GM19023 (cell line): Measurements from ENCODE around the gene SETDB2.

Source experiments
- ATAC-seq: cut with Tn5 transposase; IDR thresholded peaks from one replicate; pipeline ENCODE4 v1.9.1; 2021; ENCODE audit warnings: mild to moderate bottlenecking, moderate library complexity; ENCODE audit not compliant: unreplicated experiment

The SETDB2 gene

DNA sequence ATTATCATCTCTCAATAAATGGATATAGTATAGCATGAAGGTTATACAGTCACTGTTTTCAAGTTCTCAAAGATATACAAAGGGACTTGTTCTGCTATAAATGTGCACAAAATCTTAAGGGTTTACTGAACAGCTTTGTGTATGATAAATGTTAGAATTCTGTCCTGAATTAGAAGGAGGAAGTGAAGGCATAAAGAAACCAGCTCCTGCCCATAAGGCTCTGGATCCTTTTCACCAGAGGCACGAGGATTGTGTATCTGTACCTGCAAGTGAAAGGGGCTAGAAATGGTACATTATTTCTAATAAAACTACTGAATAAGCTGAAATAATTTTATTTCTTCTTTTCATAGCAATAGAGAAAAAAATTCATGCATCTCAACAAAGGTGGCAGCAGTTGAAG is 84.1 kb downstream of the SETDB2 start:
- no peak for ATAC-seq

DNA sequence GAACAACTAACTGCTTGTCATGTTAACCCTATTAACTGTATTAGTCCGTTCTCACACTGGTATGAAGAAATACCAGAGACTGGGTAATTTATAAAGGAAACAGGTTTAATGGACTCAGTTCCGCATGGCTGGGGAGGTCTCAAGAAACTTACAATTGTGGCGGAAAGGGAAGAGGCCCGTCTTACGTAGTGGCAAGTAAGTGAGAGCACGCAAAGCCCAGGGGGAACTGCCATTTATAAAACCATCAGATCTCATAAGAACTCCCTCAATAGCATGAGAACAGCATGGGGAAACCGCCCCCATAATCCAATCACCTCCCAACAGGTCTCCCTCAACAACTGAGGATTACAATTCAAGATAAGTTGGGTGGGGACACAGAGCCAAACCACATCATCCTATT is 86.4 kb downstream of the SETDB2 start:
- ATAC-seq, result peak; percentile 80

DNA sequence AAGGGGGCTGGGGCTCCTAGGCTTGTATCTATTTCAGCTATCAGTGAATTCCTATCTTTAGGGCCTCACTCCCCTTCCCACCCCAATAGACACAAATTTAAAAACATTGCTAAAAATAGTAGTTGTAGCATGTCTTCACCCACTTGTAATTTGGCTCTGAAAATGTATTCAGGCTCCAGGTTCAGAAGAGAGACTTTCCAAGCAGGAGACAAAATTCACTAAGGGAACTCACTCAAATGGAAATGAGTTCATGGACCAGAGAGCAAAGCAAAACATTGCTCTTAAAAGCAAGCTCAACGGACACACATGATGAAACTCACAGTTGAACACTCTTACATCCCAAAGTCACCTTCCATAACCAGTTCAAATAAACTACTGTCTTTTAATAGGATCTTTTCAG is 88.5 kb downstream of the SETDB2 start:
- ATAC-seq, result no peak

DNA sequence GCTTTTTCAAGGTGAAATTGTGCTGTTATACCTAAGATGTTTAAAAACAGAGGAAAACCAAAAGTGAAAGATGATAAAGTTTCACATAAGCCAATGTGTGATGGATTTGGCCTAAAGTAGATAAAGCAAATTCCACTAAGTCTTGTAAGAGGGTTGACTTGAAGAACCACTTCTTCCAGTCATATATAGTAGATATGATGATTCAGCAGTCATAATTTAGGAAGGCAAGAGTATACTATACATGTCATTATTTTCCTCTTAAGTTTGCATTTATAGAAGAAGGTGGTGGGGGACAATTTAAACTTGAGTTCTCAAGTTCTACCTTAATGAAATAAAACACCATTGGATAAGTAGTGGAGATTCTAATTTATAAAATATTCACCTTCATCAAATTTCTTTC is 88.9 kb downstream of the SETDB2 start:
- no peak for ATAC-seq

DNA sequence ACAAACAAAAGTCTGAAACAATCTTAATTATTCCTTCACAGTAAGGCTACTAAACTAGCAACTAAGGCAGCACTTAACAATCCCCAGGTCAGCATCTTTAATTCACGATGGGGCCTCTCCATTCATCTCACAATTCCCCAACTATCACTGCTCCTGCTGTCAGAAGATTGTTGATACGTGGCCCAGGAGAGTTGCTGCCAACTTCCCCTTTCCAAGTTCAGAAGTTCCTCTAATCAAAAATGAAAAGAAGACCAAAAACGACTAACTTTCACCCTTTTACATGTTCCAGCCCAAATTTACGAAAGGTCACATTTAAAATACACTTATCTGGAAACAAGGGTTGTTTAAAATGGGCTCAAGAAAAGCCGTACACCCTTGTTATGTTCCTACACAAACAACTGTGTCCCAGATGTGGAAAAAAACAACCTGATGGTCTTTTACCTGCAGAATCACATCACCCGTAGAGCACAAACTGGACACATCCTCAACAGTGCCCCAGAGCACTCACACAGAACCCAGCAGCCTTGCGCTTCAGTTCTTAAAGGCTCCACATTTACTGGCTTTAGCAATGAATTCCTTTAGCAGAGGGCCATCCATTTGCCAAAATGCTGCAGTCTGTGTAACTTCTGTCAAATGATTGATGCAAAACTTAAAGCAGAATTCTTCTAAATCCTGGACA is 89.7 kb downstream of the SETDB2 start:
- no peak for ATAC-seq

DNA sequence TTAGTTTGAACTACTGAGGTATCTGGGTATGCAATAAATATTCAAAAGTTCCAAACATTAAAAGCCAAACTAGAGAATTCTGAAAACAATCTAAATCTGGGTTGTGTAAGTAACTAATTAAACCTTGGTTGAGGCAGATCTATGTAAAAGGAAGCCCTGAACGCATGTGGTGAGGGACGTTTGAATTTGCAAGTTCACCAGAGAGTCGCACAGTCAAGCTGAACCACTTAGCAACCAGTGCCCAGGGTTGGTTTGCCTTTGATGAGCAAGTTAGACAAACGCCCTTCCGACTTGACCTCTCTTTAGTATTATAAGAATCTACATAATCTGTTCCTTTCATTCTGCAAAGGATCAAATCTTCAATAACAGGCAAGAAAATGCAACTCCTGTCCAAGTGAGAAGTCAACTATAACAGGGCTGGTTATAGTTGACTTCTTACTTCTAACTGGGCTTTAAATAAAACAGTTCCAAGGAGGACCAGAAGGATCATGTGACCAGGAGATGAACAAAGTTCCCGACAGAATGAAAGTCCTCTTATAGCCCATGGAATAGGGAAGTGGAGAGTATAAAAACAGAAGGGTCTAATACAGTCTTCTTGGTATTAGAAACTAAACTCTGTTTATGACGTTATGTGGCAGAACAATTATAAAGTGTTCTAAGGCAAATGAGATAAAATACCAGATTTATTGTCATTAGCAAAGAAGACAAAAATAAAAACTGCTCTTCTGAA is 92.2 kb downstream of the SETDB2 start:
- no peak for ATAC-seq

DNA sequence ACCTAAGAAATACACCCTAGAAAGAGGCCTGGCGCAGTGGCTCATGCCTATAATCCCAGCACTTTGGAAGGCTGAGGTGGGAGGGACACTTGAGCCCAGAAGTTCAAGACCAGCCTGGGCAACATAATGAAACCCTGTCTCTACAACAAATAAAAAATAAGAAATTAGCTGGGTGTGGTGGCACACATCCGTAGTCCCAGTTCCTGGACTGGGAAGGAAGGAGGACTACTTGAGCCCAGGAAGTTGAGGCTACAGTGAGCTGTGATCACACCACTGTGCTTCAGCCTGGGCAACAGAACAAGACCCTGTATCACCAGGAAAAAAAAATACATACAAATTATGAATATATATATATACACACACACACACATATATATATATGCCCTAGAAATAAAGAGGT is 94.3 kb downstream of the SETDB2 start:
- ATAC-seq, result no peak

DNA sequence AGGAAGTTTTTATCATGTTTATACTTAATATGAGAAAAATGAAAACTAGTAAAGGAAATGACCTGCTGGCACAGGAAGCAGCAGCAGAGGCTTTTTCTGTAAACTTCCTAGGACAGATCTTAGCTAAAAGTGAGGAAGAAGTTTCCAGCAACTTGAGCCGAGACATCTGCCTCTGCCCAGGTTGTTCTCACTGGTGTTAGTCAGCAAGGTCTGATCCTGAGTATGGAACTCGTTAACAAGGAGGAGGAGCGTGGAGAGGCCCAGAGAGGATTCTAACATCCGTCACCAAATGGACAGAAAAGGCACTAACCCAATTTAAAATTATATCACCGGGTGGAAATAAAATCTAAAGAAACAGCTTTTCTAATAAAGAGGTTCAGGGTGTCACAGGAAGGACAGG is 95.2 kb downstream of the SETDB2 start:
- ATAC-seq, result no peak

DNA sequence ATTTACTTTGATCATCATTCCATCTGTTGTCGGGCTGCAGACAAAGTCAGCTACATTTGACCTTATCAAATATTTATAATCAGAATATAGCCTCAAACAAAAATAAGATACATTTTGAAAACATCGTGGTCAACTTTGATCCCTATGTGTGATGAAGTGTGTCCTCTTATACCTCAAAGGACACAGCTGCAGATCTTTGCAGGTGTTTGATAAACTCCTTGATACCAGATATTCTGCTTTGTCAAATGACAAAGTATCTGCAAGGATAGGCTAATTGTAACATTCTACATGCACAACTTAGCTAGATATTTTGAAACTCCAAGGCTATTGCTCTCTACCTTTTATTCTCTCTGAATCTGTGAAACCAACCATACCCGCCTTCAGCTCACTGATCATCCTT is 95.7 kb downstream of the SETDB2 start:
- no peak for ATAC-seq

DNA sequence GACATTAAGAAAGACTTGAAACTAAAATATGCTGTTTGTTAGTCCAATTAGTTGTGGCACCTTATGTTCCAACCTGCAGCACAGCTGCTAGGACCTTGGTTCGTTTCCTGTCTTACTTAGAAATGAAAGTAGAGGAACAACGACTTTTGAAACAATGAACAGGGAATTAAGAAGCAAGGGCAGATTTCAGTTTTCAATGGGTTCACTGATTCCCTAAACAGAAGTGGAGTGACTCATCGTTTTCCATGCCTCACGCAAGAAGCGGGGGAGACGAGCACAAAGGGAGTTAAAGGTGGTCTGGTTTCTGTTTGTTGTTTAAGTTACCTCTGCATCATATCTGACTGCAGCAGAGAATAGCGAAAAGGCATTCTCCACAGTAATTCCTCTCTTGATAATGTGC is 96.5 kb downstream of the SETDB2 start:
- peak; percentile 57 for ATAC-seq

DNA sequence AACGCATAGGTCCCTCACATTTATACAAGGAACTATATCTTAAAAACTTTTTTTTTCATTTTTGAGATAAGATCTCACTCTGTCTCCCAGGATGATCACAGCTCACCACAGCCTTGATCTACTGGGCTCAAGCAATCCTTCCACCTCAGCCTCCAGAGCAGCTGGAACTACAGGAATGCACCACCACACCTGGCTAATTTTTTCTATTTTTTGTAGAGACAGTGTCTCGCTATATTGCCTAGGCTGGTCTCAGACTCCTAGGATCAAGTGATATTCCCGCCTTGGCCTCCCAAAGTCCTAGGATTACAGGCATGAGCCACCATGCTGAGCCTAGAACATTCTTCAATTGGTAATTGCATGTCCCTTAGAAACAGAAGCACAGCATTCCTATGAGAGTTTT is 99.6 kb downstream of the SETDB2 start:
- no peak for ATAC-seq
